ENCODE results near the gene MAP3K1.
"Not testable (repeated sequence)": the region's sequence is repeated elsewhere in the genome, so short reads cannot be mapped to it uniquely, and the experiment has no call there.

DNA sequence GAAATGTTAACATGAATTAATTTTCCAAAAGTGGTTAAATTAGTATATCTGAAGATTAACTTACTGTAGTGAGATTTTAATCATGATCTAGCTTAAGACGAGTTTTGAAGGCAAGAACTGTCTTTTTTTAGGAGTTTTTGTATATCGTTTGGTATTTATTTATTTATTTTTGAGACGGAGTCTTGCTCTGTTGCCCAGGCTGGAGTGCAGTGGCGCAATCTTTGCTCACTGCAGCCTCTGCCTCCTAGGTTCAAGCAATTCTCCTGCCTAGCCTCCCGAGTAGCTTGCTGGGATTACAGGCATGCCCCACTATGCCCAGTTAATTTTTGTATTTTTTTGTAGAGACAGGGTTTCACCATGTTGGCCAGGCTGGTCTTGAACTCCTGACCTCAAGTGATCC is 6.5 kb downstream of the MAP3K1 start:
- TF ChIP-seq CTCF, POLR2A, POLR2AphosphoS5 (IDR thresholded peaks at IDR 0.05): not testable (repeated sequence)

All from prostate gland (tissue), 2 donors.